ENCODE measurements around the gene ITPR1.

ITPR1 gene

DNA sequence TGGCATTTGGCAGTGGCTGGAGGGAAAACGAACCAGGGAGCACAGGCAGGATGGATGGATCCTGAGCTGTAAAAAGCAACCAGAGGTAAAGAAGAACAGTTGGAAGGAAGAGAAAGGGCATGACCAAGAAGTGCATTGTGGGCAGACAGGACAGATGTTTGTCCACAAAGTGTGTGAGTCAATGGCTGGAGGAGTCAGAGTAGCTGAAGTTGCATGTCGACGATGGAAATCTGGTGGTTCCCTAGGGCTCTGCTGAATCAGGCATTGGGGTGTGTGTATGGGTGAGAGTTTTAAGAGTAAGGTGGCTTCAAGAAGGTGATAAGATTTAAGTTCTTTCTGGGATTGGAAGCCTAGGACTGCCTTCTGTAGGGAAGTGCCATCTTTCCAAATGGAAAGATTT lies 272.1 kb downstream of the ITPR1 start:
- no peak for DNase-seq

DNA sequence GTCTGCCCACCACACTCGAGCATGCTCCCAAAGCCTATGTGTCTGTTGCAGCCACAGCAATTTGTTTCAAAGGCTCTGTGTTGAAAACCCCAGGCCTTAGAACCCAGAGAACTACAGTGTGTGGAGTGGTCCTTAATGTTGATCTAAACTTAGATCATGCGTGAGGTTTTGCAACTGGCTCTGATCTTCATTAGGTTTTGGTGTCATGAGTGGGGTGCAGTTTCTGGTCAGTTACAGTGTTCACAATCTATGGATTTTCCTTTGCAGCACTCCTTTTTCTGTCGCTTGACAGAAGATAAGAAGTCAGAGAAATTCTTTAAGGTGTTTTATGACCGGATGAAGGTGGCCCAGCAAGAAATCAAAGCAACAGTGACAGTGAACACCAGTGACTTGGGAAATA lies 273.1 kb downstream of the ITPR1 start:
- no peak for DNase-seq

GRCh38 chr3:4766716-4767499 lies 273.8 kb downstream of the ITPR1 start:
- no peak for DNase-seq

DNA sequence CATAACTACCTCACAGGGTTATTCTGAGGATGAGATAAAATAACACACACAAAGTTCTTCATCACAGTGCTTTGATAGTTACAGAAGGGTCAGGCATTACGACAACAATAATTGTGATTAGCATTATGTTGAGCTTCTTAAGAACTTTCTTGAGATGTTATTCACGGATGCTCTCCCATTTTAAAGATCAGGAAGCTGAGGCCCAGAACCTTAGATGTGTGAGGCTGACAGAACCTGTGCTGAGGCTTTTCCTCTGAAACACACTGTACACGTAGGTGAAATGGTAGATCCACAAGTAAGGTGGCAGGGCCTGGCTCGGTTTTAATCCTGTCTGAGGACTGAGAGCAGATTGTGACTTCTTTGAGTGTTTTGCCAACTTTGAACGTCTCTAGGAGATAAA lies 274.9 kb downstream of the ITPR1 start:
- DNase-seq: no peak

DNA sequence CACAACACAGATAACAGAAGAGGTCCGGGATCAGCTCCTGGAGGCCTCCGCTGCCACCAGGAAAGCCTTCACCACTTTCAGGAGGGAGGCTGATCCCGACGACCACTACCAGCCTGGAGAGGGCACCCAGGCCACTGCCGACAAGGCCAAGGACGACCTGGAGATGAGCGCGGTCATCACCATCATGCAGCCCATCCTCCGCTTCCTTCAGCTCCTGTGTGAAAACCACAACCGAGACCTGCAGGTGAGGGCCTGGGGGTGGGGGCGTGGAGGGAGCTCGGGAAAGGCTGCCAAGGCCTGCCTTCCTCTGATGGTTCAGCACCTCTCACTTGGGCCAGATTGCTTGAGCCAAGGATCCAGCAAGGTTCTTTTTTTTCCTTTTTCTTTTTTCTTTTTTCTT lies 275.4 kb downstream of the ITPR1 start:
- DNase-seq: no peak

GRCh38 chr3:4770561-4770960 lies 277.4 kb downstream of the ITPR1 start:
- DNase-seq: no peak

DNA sequence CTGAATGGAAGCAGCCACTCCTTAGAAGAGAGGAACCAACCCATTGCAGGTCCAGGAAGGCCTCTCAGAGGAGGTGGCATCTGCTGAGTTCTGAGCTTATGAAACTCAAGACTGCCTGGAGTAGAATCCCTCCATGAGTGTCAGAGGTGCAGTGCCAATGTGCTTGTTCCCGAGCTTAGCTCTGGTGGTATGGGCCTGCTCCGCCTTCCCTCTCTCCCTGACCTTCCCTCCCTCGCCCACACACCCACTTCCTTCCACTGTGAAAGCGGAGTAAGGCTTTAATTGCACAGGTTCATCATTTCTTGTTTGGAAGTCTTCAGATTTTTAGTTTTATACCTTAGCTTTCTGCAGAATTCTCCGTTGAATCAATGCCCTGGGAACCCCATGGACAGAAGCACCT lies 278.1 kb downstream of the ITPR1 start:
- DNase-seq: no peak

GRCh38 chr3:4772171-4772804 lies 279.1 kb downstream of the ITPR1 start:
- DNase-seq: no peak

DNA sequence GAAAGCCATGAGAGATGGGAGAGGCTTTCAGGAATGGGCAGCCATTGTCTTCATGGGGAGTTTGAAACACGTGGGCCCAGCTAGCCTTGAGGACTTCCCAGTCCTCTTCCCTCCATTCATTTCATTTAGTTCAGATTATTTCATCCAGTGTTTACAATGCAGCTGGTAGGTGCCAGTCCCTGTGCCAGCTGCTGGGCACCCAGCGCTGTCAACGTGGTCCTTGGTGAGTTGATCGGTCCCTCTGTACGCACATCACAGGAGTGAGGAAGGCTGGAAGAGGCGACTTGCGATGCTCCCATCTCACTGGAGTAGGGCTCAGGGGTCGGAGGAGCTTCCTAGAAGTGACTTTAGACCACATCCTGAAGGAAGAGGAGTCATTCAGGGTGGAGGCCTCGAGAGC lies 279.7 kb downstream of the ITPR1 start:
- DNase-seq: no peak

DNA sequence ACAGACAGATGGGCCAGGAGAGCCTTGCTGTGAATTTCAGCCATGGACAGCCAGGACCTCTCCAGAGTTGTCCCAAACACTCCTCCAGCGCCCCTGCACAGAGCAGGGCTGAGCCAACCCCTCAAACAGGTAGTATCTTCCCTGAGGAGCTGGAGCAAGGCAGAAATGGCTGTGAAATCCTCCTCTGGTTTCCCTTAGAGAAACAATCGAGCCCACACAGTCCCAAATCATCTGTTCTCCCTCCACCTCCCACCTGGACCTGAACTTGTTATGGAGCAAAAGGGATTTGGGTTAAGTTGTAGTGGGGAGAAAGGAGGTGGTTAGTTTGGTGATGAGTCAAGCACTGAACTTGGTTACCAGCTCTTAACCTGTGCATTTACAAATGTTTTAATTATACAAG lies 280.4 kb downstream of the ITPR1 start:
- DNase-seq: no peak

DNA sequence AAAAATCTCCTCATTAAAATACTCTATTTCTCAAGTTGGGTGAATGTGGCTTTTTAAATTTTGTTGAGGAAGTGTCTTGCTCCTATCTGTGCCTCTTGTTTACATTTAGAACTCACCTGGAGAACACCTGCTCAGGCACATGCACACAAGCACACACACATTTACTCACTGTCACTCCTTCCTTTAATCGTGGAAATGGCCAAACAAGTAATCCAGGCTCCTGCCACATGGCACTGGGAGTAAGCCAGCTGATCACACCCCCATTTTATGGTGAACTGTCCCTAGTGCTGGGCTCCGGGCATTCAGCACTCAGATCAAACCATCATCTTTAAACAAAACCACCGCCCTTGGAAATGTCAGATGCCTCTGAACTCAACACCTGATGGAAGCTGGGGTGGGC lies 281.4 kb downstream of the ITPR1 start:
- no peak for DNase-seq

DNA sequence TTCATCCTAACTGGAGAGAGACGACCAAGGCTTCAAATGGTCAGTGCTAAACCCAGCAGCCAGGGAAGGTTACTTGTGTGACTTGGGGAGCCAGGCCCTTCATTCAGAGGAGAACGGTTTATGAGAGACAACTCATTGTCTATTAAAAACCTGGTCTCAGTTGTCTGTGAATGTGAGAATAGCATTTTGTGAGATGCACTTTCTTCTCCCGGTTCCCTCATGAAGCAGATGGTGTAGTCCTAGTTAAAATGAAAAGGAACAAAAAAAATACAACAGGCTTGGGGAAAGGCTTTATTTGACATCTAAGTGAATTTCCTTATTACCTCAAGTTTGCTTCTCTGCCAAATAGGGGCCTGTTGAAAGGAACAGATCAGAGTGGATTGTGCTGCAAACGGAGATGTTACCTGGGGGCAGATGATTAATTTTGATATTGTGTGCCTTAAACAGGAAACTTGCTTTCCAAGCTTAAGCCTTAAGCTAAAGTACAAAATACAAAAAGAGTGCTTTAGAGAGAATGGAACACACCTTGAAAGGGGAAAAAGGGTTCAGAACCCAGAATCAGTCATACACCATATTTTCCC lies 283.3 kb downstream of the ITPR1 start:
- no peak for DNase-seq

DNA sequence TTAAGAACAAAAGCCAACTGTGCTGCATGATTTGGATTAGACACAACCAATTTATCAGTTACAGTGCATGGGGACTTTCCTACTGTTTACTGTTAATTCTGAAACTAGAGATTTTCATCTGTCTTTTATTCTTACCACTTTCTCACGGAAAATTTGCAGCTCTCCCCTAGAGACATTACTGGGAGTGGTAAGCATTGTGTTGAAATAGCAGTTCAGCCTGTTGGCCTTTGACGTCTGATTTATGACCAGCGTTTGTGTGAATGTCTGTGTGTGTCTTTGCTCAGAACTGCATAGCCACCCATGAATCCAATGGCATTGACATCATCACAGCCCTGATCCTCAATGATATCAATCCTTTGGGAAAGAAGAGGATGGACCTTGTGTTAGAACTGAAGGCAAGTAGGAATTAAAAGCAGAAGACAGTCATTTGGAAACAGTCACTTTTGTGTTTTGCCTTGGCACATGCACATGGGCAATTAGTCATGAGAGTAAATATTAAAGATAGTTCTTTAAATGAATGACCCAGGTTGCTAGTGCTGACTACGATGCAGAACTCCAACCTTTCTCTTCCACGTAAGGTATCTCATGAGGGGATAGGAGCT lies 283.9 kb downstream of the ITPR1 start:
- DNase-seq: no peak

- DNase-seq: no peak
Measured at GRCh38 chr3:4778119-4778518, 285.0 kb downstream of the ITPR1 start.

- no peak for DNase-seq
Measured at GRCh38 chr3:4778740-4779139, 285.6 kb downstream of the ITPR1 start.

GRCh38 chr3:4780545-4780957 lies 287.4 kb downstream of the ITPR1 start:
- no peak for DNase-seq

DNA sequence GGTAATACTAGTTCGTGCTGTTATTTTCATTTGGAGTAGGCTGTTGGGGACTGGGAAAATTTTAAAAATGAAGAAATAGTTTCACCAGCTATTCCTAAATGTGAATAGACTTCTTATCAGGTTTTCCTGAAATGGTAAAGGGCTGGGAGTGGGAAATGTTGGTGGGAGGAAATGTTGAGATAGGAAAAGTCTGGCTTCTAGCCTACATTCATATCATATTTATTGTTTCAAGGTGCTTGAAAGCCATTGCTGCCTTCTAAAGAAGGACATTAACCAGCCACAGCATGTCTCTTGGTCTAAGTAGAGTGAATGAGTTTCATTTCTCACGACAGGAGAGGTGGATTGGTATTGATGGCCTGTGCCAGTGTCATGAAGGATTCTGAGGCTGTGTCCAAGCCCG lies 288.9 kb downstream of the ITPR1 start:
- DNase-seq: no peak

- DNase-seq: no peak
Measured at GRCh38 chr3:4785551-4785950, 292.4 kb downstream of the ITPR1 start.

- DNase-seq: no peak
Measured at GRCh38 chr3:4786431-4786830, 293.3 kb downstream of the ITPR1 start.

DNA sequence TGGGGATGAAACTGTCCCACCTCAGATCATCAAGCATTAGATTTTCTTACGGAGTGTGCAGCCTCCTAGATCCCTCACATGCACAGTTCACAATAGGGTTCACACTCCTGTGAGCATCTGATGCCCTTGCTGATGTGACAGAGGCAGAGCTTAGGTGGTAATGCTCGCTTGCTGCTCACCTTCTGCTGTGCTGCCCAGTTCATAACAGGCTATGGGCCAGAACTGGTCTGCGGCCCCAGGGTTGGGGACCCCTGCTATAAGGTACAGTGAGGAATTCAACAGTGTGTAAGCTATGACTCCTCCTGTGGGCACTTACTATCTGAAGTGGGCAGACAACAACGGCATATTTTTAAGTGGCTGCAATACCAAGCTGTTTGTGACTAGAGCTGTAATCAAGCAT lies 298.2 kb downstream of the ITPR1 start:
- DNase-seq: no peak

DNA sequence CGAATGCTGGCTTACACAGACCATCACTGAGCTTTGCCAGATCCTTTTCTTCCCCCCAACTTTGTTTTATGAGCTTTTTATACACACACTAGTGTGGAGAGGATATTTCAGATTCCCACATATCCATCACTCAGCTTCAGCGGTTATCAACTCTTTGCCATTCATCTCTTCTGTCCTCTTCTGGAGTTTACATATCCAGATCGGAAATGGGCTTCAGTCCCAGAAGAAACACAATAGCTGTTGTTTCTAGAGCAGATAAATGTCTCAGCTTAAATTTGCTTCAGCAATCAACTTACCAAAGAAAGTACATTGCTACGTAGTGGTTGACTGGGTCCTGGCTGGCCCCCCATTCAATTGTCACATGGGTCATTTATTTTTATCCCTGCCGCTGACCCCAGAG lies 300.2 kb downstream of the ITPR1 start:
- no peak for DNase-seq

GRCh38 chr3:4794331-4794730 lies 301.2 kb downstream of the ITPR1 start:
- no peak for DNase-seq

- DNase-seq: no peak
Measured at GRCh38 chr3:4794798-4795197, 301.6 kb downstream of the ITPR1 start.

DNA sequence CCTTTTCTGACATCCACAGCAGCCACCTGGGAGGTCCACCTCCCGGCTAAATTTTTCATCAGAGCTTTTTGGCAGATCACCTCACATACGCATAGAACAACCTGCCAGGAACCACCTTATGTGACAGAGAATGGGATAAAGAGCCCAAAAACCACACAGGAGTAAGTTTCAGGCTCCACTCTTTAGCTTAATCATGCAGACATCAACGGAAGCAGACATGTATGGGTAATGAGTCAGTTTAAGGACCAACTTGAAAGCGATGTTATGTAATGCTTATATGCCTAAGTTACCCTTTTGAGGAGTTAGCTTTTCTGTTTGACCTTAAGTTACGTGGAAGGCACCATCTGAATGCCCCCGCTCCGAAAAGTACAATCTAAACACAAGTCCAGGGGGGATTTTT lies 302.8 kb downstream of the ITPR1 start:
- DNase-seq: no peak

All from NCI-H1092 (cell line).